Activated T-cell treated with anti-CD3 and anti-CD28 coated beads for 1 hour (primary cell): Measurements from ENCODE around the gene ARSG.
"Not testable (repeated sequence)": the region's sequence is repeated elsewhere in the genome, so short reads cannot be mapped to it uniquely, and the experiment has no call there.

ENCODE experiments used
- DNase-seq: peaks from one replicate; pipeline ENCODE4 v3.0.0-alpha.2; 2020; ENCODE audit warnings: low read depth

Gene ARSG

GRCh38 chr17:68397108-68397536 is 105.8 kb downstream of the ARSG start:
- DNase-seq, result no peak

- DNase-seq, result no peak
Measured at GRCh38 chr17:68398691-68399637, 107.7 kb downstream of the ARSG start.

- no peak for DNase-seq
Measured at GRCh38 chr17:68399638-68400403, 108.5 kb downstream of the ARSG start.

- no peak for DNase-seq
Measured at GRCh38 chr17:68400404-68400735, 109.1 kb downstream of the ARSG start.

GRCh38 chr17:68401288-68401687 is 110.0 kb downstream of the ARSG start:
- DNase-seq, result no peak

DNA sequence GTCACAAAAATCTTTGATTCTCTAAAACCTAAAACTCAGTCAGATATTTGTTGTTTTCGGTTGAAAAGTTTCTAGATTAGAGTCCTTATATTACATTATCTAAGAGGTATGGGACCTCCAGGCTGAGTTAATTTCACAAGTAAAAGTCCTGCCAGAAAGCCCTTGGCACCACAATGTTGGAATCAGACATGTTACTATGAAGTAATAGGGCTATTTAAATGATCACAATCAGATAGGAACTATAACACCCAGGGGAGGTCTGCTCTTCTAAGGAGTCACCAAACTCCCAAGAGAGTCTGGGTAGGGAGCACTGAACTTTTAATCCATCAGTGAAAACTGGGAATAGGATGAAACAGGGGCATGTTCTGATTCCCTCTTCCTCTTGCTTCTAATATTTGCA is 111.8 kb downstream of the ARSG start:
- DNase-seq, result no peak

DNA sequence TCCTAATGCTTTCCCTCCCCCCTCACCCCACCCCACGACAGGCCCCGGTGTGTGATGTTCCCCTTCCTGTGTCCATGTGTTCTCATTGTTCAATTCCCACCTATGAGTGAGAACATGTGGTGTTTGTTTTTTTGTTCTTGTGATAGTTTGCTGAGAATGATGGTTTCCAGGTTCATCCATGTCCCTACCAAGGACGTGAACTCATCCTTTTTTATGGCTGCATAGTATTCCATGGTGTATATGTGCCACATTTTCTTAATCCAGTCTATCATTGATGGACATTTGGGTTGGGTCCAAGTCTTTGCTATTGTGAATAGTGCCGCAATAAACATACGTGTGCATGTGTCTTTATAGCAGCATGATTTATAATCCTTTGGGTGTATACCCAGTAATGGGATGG is 112.5 kb downstream of the ARSG start:
- DNase-seq, result not testable (repeated sequence)

DNA sequence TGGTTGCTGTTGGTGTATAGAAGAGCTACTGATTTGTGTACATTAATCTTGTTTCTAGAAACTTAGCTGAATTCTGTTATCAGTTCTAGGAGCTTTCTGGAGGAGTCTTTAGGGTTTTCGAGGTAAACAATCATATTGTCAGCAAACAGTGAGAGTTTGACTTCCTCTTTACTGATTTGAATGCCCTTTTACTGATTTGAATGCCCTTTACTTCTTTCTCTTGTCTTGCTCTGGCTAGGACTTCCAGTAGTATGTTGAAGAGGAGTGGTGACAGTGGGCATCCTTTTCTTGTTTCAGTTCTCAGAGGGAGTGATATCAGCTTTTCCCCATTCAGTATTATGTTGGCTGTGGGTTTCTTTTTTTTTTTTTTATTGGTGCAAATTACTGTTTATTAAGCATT is 116.4 kb downstream of the ARSG start:
- DNase-seq, result not testable (repeated sequence)

GRCh38 chr17:68413597-68414560 is 122.6 kb downstream of the ARSG start:
- peak; percentile 48 for DNase-seq

DNA sequence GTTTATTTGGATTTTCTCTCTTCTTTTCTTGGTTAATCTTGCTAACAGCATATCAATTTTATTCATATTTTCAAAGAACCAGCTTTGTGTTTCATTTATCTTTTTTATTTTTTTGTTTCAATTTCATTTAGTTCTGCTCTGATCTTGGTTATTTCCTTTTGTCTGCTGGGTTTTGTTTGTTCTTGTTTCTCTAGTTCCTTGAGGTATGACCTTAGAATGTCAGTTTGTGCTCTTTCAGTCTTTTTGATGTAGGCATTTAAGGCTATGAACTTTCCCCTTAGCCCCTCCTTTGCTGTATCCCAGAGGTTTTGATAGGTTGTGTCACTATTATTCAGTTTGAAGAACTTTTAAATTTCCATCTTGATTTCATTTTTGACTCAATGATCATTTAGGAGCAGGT is 123.6 kb downstream of the ARSG start:
- DNase-seq, result not testable (repeated sequence)

GRCh38 chr17:68417317-68417716 is 126.0 kb downstream of the ARSG start:
- DNase-seq, result no peak

DNA sequence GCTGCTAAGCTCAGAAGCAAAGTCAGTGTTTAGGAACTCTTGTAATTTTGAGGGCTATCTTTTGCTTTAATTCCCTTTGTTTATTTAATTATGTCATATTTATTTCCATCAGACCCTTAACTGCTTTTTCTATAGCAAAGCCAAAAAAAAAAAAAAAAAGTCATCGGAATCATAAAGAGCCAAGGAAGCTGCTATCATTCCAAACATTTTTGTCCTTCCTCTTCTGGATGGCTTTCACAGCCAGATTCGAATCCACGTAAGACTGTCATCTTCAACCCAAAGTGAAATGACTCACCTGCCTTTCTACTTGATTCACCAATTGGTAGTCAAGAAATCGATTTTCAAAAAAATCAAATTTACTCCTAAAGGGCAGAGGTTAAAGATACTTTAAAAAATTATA is 127.6 kb downstream of the ARSG start:
- no peak for DNase-seq

DNA sequence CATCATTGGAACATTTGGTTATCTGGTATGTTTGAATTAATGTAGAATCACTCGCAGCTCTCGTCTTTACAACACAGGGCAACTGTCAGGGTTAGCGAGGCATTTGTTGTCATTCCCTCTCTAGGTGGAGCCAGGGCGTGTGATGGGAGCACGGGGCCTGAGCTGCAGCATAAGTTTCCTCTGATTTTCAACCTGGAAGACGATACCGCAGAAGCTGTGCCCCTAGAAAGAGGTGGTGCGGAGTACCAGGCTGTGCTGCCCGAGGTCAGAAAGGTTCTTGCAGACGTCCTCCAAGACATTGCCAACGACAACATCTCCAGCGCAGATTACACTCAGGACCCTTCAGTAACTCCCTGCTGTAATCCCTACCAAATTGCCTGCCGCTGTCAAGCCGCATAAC is 128.8 kb downstream of the ARSG start:
- no peak for DNase-seq

GRCh38 chr17:68421486-68421885 is 130.2 kb downstream of the ARSG start:
- no peak for DNase-seq

DNA sequence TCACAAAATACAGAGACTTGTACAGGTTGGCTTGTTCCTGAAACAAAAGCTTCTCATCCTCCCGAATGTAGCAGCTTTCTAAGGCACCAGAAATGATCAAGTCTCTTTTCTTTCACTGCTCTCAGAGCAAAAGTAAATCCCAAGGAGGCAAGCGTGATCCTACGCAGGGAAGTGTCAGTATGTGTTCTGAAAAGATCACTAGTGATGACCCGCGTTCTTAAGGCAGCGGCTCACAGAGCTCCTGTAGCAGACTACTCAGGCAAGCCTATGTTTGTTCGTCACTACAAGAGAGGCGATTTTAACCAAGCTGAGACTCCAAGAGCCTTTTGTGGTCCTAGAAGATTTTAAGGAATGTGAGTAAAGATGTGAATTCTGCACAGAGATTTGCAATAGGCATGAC is 131.5 kb downstream of the ARSG start:
- no peak for DNase-seq

DNA sequence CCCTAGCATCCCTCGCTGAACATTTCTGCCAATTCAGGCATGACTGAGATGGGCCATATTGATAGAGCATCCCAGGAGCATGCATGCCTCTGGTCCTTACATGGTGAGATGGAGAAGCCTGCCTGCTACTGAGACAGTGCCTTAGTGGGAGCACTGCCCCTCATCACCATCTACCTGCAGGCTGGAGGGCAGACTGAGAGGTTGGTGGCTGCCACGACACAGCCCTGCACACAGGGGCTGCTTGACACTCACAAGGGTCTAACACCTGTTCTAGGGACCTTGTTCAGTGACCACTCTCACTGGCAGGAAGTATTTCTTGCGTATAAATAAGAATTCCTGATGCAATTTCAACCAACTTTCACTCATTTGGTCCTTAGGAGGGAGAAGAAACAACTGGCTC is 132.0 kb downstream of the ARSG start:
- DNase-seq, result no peak

- no peak for DNase-seq
Measured at GRCh38 chr17:68424203-68424602, 132.9 kb downstream of the ARSG start.

DNA sequence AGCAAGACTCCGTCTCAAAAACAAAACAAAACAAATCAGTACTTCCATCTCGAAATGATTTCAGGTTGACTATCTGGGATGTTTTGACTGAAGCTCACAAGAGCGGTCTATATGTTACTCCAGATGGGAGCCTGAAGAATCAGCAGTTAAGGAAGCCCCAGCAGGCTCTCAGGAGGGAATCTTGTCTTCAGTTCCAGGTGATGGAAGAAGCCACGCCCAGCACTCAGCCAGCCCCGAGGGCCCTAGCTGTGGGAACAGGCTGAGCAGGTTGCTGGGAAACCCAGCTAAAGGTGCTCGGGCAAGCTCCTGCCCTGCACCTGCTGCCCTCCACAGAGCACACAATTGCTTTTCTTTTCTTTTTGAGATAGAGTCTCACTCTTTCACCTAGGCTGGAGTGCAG is 133.6 kb downstream of the ARSG start:
- no peak for DNase-seq

DNA sequence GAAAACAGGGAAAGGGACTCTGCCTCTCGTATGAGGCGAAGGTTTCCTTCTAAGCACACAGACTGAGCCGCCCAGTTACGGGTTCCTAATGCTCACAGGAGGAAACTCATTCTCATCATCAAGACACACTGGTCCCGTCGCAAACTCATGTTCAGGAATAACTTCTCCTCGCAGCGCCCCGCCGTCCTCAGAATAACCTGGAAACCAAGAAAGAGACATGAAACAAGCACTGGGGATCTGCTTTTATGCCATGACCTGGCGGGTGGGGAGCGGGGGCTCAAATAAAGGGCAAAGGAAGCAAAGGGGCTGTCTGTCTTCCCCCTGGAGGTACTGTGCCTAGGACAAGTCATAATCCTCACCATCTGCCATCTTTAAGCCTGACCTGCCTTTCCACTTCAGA is 134.7 kb downstream of the ARSG start:
- no peak for DNase-seq

GRCh38 chr17:68427575-68427974 is 136.3 kb downstream of the ARSG start:
- no peak for DNase-seq

DNA sequence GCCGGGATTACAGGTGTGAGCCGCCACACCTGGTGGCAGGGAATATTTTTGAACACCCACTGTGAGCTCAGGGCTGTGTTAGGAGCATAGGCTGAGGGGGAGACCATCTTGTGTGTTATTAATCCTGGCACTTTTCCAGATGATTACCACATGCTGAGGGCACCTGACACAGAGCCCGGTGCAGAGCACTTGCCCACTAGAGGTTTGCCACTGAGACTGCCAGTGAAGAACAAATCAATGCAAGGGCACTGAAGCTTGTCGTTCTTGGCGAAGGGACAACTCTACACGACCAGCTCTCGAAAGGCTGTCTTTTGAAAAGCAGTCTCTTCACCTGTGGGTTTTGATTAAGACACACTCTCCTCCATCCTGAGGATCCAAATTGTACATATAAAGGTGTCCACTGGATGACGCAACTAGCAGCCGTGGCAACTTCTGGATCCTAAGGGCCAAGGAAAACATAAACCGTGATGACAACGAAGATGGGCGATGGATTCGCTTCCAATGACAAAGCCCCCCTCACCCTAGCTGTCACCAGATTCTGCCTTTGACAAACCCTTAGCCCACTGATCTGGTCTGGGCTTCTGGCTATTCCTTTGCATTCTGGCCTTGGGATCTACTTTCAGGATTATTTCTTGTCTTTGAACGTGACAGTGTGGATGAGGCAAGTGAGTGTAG is 137.3 kb downstream of the ARSG start:
- DNase-seq, result no peak

DNA sequence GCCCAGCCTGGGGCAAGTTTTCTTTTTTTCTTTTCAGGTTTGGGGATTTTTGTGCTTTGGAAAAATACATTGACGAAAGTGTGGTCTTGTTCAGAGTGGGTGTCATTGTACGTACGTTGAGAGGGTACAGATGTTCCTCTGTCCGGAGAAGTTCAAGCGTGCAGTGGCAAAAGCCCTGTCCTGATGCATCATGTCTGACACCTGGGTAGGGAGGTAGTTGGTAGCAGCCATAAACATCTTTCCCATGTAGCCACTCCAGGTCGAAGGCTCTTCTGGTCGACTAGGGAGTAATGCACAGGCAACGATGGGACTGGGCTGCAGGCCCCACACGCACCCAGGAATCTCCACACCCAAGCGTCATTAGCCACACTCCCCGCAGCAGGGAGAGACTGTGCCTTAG is 138.6 kb downstream of the ARSG start:
- DNase-seq, result no peak
